ENCODE measurements around the gene TFAP2E. TPM values are rescaled to one million over a fixed set of nuclear protein-coding genes. Genes with fewer than 3 reads are reported as not detected.

Gene TFAP2E
- total RNA-seq, 2 donors from 2014 or later: 3.2 to 4.5 TPM

GRCh38 chr1:35637401-35637809 is 64.3 kb downstream of the TFAP2E start:
- DNase-seq: no peak
- Mint-ChIP-seq H3K4me1 (peaks cover 34% of the 10 kb centered on the region), H3K36me3 (ENCODE audit: low read depth) (peaks cover 5% of the 10 kb centered on the region), H3K27me3 (no peaks in the 10 kb centered on the region), H3K27ac (peak overlapping the region; percentile 83), H3K4me3 (peak overlapping the region; percentile 79)
- H3K9me3 ChIP-seq (ENCODE audit: control insufficient read depth, low read length, poor library complexity, severe bottlenecking): no peaks in the 10 kb centered on the region
- ATAC-seq: no peak

GRCh38 chr1:35640380-35641232 is 67.5 kb downstream of the TFAP2E start:
- H3K27me3 Mint-ChIP-seq: peaks cover 11% of the 10 kb centered on the region
- no peaks in the 10 kb centered on the region for H3K9me3 ChIP-seq (ENCODE audit: control insufficient read depth, low read length, poor library complexity, severe bottlenecking)
- H3K36me3 Mint-ChIP-seq (ENCODE audit: low read depth): peaks cover 5% of the 10 kb centered on the region
- peaks cover 29% of the 10 kb centered on the region for H3K4me1 Mint-ChIP-seq
- ATAC-seq (no peak), DNase-seq (no peak)
- peak overlapping the region; percentile 99 for H3K27ac Mint-ChIP-seq
- peak overlapping the region; percentile 100 for H3K4me3 Mint-ChIP-seq

GRCh38 chr1:35641233-35641866 is 68.2 kb downstream of the TFAP2E start, which contains the start of gene PSMB2:
Gene PSMB2 (minus strand): TSS chr1:35641526. CDS start chr1:35641432, 94 bp downstream.
- peaks cover 19% of the 10 kb centered on the region for H3K27me3 Mint-ChIP-seq
- peak within 1 kb of the TSS; percentile 100 for H3K4me3 Mint-ChIP-seq
- peak; percentile 88 to 94 (median 89) for DNase-seq
- no peaks in the 10 kb centered on the region for H3K9me3 ChIP-seq (ENCODE audit: control insufficient read depth, low read length, poor library complexity, severe bottlenecking)
- H3K27ac Mint-ChIP-seq: peak within 1 kb of the TSS; percentile 99
- peaks cover 29% of the 10 kb centered on the region for H3K4me1 Mint-ChIP-seq
- ATAC-seq: peak; percentile 90
- peaks cover 10% of the 10 kb centered on the region for H3K36me3 Mint-ChIP-seq (ENCODE audit: low read depth)

GRCh38 chr1:35642471-35642955 is 69.4 kb downstream of the TFAP2E start:
- Mint-ChIP-seq H3K27ac (peak overlapping the region; percentile 99), H3K4me1 (peaks cover 29% of the 10 kb centered on the region), H3K27me3 (peaks cover 24% of the 10 kb centered on the region), H3K4me3 (peak overlapping the region; percentile 100), H3K36me3 (ENCODE audit: low read depth) (peaks cover 10% of the 10 kb centered on the region)
- DNase-seq: no peak
- no peaks in the 10 kb centered on the region for H3K9me3 ChIP-seq (ENCODE audit: control insufficient read depth, low read length, poor library complexity, severe bottlenecking)
- no peak for ATAC-seq

- H3K9me3 ChIP-seq (ENCODE audit: control insufficient read depth, low read length, poor library complexity, severe bottlenecking): no peaks in the 10 kb centered on the region
- ATAC-seq (no peak), DNase-seq (no peak)
- H3K27me3 Mint-ChIP-seq: peaks cover 24% of the 10 kb centered on the region
- peaks cover 17% of the 10 kb centered on the region for H3K4me1 Mint-ChIP-seq
- H3K4me3 Mint-ChIP-seq: no peak overlapping the region
- H3K27ac Mint-ChIP-seq: no peak overlapping the region
- H3K36me3 Mint-ChIP-seq (ENCODE audit: low read depth): peaks cover 10% of the 10 kb centered on the region
Measured at GRCh38 chr1:35644204-35644603, 71.1 kb downstream of the TFAP2E start.

Other genes with a start within 250 kb of the TFAP2E start
- gene KIAA0319L, start 15.9 kb upstream of the TFAP2E start, total RNA-seq: 10 to 100 TPM; 58.8 to 79.0 TPM
- 10 to 100 TPM; 23.8 to 26.2 TPM for gene NCDN, start 15.5 kb upstream of the TFAP2E start, total RNA-seq
- 10 to 100 TPM; 27.4 to 30.5 TPM for gene PSMB2, start 68.2 kb downstream of the TFAP2E start, total RNA-seq
- gene C1orf216, start 145.6 kb downstream of the TFAP2E start, total RNA-seq: 1 to 10 TPM; 5.7 to 9.9 TPM
- gene CLSPN, start 196.7 kb downstream of the TFAP2E start, total RNA-seq: 1 to 10 TPM in 1 of 2 donors, under 1 TPM in 1; 0.90 to 1.5 TPM
- 10 to 100 TPM; 20.7 to 23.3 TPM for gene AGO4, start 234.7 kb downstream of the TFAP2E start, total RNA-seq

All from T-helper 17 cell (primary cell).